Fibroblast of peridontal ligament (primary cell): ENCODE measurements around the gene TRABD2A.

Source experiments
- DNase-seq: peaks from one replicate; pipeline ENCODE4 v3.0.0-alpha.2; 2010; ENCODE audit errors: extremely low read depth

Gene TRABD2A

GRCh38 chr2:84850471-84850870, 30.4 kb downstream of the TRABD2A start:
- DNase-seq, result no peak

- DNase-seq, result peak; percentile 94
Measured at GRCh38 chr2:84849271-84849952, 31.5 kb downstream of the TRABD2A start.

GRCh38 chr2:84847326-84848050, 33.4 kb downstream of the TRABD2A start:
- DNase-seq, result peak; percentile 49

GRCh38 chr2:84846741-84847142, 34.1 kb downstream of the TRABD2A start:
- DNase-seq, result peak; percentile 42

GRCh38 chr2:84846041-84846663, 34.7 kb downstream of the TRABD2A start:
- DNase-seq, result peak; percentile 90

- no peak for DNase-seq
Measured at GRCh38 chr2:84844141-84844540, 36.7 kb downstream of the TRABD2A start.

- DNase-seq, result no peak
Measured at GRCh38 chr2:84841577-84841976, 39.3 kb downstream of the TRABD2A start.

GRCh38 chr2:84840306-84840705, 40.6 kb downstream of the TRABD2A start:
- DNase-seq, result no peak

GRCh38 chr2:84839851-84840250, 41.0 kb downstream of the TRABD2A start:
- no peak for DNase-seq

- DNase-seq, result peak; percentile 69
Measured at GRCh38 chr2:84838434-84839145, 42.3 kb downstream of the TRABD2A start.

- no peak for DNase-seq
Measured at GRCh38 chr2:84836215-84836614, 44.7 kb downstream of the TRABD2A start.

GRCh38 chr2:84833481-84834150, 47.3 kb downstream of the TRABD2A start:
- DNase-seq, result no peak

- DNase-seq, result no peak
Measured at GRCh38 chr2:84832772-84833461, 48.0 kb downstream of the TRABD2A start.

GRCh38 chr2:84830758-84831500, 50.0 kb downstream of the TRABD2A start:
- no peak for DNase-seq

- DNase-seq, result no peak
Measured at GRCh38 chr2:84830095-84830494, 50.8 kb downstream of the TRABD2A start.

- DNase-seq, result no peak
Measured at GRCh38 chr2:84829693-84830092, 51.2 kb downstream of the TRABD2A start.

- DNase-seq, result no peak
Measured at GRCh38 chr2:84827978-84828575, 52.8 kb downstream of the TRABD2A start.

- no peak for DNase-seq
Measured at GRCh38 chr2:84823788-84824187, 57.1 kb downstream of the TRABD2A start.

GRCh38 chr2:84823229-84823628, 57.7 kb downstream of the TRABD2A start:
- DNase-seq, result no peak

- DNase-seq, result no peak
Measured at GRCh38 chr2:84821806-84822205, 59.1 kb downstream of the TRABD2A start.
